Cardiac muscle cell (in vitro differentiated cells and primary cell): Measurements from ENCODE around the gene SLC39A3. TPM values are rescaled to one million over a fixed set of nuclear protein-coding genes. Genes with fewer than 3 reads are reported as not detected.

Experiments used
- DNase-seq, 2 donors: peaks; one replicate each; pipeline versions ENCODE4 v3.0.0 to v3.0.0-alpha.2; 2010 to 2017; ENCODE audit warnings: low read depth in 1 of 2, low spot score in 1 of 2
- H3K27ac ChIP-seq: fragments of 200-600 bp; sonication (generic); 2 replicates; pipeline ENCODE4 v1.5.1; 2016
- H3K27me3 ChIP-seq: fragments of 200-600 bp; sonication (generic); 2 replicates; pipeline ENCODE4 v1.6.0; 2016; ENCODE audit warnings: control low read depth
- H3K36me3 ChIP-seq: fragments of 200-600 bp; sonication (generic); 2 replicates; pipeline ENCODE4 v1.5.1; 2016; ENCODE audit warnings: control low read depth
- H3K4me1 ChIP-seq: fragments of 200-600 bp; sonication (generic); 2 replicates; pipeline ENCODE4 v1.8.1; 2017; ENCODE audit warnings: low read depth, mild to moderate bottlenecking, mixed run types
- H3K4me3 ChIP-seq: fragments of 200-600 bp; sonication (generic); 2 replicates; pipeline ENCODE4 v1.5.1; 2016; ENCODE audit warnings: mild to moderate bottlenecking
- H3K9me3 ChIP-seq: fragments of 200-600 bp; sonication (generic); 2 replicates; pipeline ENCODE4 v1.5.1; 2017; ENCODE audit warnings: low read depth, mild to moderate bottlenecking, control low read depth
- polyA plus RNA-seq: library from polyadenylated mRNA; unstranded; fragments of >200 nt; fragmentation: Nextera tagmentation; extraction: Ambion mirVana; gene quantifications from 2 replicates; pipeline ENCODE4 v1.2.1, GENCODE V29; 2016
- total RNA-seq: library from RNA; depleted of rRNA; stranded (reverse); fragments of >200 nt; gene quantifications from 2 replicates; pipeline ENCODE4 v1.2.3, GENCODE V29; 2016
- TF ChIP-seq, protein P1 (sequence below): IDR thresholded peaks from 2 replicates; pipeline ENCODE4 v1.5.1; 2012; ENCODE audit warnings: low read depth, mild to moderate bottlenecking, low read length

The SLC39A3 gene
- total and polyA plus RNA-seq, 2 experiments from 2014 or later = 29.4 to 46.0 TPM

DNA sequence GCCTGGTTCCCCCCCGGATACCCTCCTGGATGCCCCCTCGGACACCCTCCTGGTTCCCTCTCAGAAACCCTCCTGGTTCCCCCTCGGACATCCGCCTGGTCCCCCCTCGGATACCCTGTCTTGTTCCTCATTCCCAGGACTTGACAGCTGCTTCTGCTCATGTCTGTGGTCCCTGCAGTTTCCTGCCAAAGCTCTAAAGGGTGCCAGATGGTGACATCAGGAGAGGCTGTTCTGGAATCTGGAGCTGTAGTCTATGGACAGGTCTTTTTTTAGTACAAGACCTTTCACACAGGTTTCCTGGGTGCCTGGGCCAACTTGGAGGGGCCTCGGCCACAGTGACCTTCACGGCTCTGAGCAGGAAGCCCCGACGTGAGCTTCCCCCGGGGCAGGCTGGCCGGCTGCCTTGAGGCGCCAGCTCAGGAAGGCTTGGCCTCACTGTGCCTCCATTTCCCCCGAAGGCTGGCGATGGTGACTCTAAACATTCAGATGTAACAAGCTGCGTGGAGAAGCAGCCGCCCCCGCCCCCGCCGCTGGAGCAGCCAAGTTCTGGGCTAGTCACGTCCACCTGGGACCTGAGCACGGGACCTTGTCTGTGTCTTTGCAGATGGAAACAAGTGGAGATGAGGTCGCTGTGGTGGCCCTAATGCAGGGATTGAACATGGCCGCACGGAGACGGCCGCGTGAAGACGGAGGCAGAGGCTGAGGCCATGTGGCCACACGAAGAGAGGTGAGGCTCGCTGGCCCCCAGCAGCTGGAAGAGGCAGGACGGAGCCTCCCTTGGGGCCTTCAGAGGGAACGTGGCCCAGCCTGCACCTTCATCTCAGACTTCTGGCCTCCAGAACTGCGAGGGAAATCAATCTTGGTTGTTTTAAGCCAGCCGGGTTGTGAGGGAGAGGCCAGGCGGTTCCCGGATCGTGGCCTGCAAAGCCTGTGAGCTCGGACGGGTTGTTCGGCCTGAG is 30.5 kb upstream of the SLC39A3 start:
- H3K36me3 ChIP-seq = peaks cover 9% of the 10 kb centered on the region
- H3K9me3 ChIP-seq = no peaks in the 10 kb centered on the region
- no peak overlapping the region for H3K4me3 ChIP-seq
- TF ChIP-seq, protein P1, sequence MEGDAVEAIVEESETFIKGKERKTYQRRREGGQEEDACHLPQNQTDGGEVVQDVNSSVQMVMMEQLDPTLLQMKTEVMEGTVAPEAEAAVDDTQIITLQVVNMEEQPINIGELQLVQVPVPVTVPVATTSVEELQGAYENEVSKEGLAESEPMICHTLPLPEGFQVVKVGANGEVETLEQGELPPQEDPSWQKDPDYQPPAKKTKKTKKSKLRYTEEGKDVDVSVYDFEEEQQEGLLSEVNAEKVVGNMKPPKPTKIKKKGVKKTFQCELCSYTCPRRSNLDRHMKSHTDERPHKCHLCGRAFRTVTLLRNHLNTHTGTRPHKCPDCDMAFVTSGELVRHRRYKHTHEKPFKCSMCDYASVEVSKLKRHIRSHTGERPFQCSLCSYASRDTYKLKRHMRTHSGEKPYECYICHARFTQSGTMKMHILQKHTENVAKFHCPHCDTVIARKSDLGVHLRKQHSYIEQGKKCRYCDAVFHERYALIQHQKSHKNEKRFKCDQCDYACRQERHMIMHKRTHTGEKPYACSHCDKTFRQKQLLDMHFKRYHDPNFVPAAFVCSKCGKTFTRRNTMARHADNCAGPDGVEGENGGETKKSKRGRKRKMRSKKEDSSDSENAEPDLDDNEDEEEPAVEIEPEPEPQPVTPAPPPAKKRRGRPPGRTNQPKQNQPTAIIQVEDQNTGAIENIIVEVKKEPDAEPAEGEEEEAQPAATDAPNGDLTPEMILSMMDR = no peak
- peak; percentile 44 to 77 for DNase-seq
- H3K4me1 ChIP-seq = peaks cover 8% of the 10 kb centered on the region
- peak overlapping the region; percentile 79 for H3K27ac ChIP-seq
- no peaks in the 10 kb centered on the region for H3K27me3 ChIP-seq

DNA sequence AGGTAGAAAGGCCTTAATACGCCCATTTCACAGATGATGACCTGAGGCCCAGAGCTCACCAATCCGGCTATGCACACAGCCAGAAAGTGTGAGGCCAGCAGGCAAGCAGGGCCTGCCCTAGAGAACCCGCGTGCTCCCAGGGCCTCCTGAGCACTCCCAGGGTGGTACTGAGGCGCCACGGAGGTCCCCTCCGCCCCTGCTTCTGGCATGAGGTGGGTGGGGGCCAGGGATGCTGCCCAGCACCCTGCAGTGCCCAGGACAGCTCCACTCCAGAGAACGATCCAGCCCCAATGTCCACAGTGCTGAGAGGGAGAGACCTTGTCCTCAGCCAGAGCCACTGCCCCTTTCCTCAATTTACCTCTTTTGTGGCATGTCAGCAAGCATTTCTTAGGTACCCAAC is 29.4 kb upstream of the SLC39A3 start:
- H3K27ac ChIP-seq = no peak overlapping the region
- H3K9me3 ChIP-seq = no peaks in the 10 kb centered on the region
- no peak for DNase-seq
- H3K4me1 ChIP-seq = peaks cover 8% of the 10 kb centered on the region
- TF ChIP-seq, protein P1 = no peak
- peaks cover 18% of the 10 kb centered on the region for H3K36me3 ChIP-seq
- no peak overlapping the region for H3K4me3 ChIP-seq
- H3K27me3 ChIP-seq = no peaks in the 10 kb centered on the region

DNA sequence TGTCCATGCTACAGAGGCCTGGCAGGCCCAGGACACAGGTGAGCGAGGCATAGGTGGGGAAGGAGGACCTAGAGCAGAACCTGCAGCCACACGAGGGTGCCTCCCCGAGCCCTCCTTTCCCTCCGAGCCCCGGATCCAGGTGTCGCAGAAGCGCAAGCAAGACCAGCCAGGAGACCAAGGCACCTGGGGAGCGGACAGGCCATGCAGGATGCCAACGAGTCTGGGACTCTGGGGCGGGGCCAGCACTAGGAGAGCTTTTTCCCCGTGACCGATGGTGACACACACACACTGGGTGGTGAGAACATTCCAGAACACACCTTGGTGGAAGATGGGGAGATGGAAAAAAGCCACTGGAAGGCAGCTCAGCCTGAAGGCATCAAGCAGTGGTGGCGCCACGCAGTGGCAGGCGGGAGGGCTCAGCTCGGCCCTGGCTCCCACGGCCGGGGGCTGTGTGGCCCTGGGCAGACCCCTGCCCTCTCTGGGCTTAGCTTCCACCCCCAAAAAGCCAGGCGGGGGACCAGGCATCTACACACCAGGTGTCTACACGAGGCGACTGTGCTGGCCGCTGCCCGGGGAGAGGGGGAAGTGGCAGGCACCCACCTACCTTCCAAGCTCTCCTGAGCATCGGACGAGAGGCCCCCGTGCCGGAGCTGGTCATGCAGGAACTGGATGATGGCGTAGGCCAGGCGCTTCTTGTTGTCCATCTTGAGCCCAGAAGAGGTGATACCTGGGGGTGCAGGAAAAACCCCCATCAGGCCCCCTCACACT is 28.7 kb upstream of the SLC39A3 start:
- Histone ChIP-seq H3K4me3 (no peak overlapping the region), H3K36me3 (peaks cover 25% of the 10 kb centered on the region), H3K9me3 (no peaks in the 10 kb centered on the region), H3K27me3 (no peaks in the 10 kb centered on the region), H3K27ac (no peak overlapping the region), H3K4me1 (peaks cover 8% of the 10 kb centered on the region)
- TF ChIP-seq, protein P1 = no peak
- DNase-seq = no peak

DNA sequence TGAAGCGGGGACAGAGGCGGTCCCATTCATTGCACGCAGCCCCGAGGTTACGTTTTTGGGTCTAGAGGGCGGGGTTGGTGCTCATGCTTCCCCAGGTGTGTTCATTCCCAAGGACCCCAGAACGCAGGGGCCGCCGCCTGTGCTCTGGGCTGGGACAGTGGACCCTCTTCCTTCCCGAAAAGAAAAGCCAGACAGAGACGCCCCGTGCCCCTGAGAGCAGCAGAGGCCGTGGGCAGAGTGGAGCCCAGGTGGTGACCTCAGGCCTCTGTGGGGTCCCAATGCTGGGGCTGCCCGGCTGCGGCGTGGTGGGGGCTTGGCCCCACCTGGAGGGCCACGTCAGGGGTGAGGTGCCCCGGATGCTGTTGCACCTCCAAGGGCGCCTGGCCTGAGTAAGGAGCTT is 27.9 kb upstream of the SLC39A3 start:
- TF ChIP-seq, protein P1 = no peak
- no peak overlapping the region for H3K27ac ChIP-seq
- H3K4me3 ChIP-seq = no peak overlapping the region
- no peaks in the 10 kb centered on the region for H3K9me3 ChIP-seq
- DNase-seq = no peak
- peaks cover 27% of the 10 kb centered on the region for H3K36me3 ChIP-seq
- H3K27me3 ChIP-seq = no peaks in the 10 kb centered on the region
- H3K4me1 ChIP-seq = peaks cover 8% of the 10 kb centered on the region

DNA sequence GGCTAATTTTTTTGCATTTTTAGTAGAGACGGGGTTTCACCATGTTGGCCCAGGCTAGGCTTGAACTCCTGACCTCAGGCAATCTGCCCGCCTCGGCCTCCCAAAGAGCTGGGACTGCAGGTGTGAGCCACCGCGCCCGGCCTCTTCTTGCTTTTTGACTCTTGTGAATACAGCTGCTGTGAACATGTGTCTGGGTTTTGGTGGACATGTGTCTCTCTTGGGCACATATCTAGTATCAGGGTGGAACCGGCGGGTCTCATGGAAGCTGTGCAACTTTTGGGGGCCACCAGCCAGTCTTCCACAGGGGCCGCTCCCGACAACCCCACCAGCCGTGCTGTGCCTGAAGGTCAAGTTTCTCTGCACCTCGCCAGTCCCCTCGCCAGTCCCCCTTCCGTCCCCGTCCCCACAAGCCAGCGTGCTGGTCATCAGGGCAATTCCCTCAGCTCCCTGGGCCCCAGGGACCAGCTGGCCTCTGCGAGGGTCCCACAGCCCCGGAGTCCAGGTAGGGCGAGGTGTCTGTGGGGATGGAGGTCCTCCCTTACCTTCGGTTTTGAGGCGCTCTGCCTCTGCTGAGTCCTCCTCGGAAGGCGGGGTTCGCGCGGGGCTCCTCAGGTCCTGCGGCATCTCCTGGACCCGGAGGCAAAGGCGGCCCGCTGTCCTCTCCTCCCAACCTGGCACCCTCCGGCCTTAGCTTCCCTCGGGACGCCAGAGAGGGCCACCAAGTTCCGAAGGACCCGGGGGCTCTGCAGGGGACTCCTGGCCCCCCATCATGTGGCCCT is 27.0 kb upstream of the SLC39A3 start:
- no peak for DNase-seq
- no peak overlapping the region for H3K27ac ChIP-seq
- H3K36me3 ChIP-seq = peaks cover 31% of the 10 kb centered on the region
- TF ChIP-seq, protein P1 = no peak
- H3K27me3 ChIP-seq = no peaks in the 10 kb centered on the region
- no peak overlapping the region for H3K4me3 ChIP-seq
- peaks cover 8% of the 10 kb centered on the region for H3K4me1 ChIP-seq
- H3K9me3 ChIP-seq = no peaks in the 10 kb centered on the region
